MM.1S (cell line): ENCODE results near the gene DCP1B.

Experiments used
- DNase-seq: peaks from one replicate; pipeline ENCODE4 v3.0.0-alpha.2; 2015
- H2AFZ ChIP-seq: fragments of 300-600 bp; sonication (generic); 2 replicates; pipeline ENCODE4 v1.6.0; 2016; ENCODE audit warnings: antibody characterized with exemption, low read length
- H3F3A ChIP-seq: fragments of 300-600 bp; sonication (generic); 2 replicates; pipeline ENCODE4 v1.6.1; 2016; ENCODE audit warnings: mild to moderate bottlenecking, antibody characterized with exemption, low read length, moderate library complexity, mixed read lengths; ENCODE audit not compliant: insufficient read depth
- H3K27ac ChIP-seq: fragments of 300-600 bp; sonication (generic); 2 replicates; pipeline ENCODE4 v1.5.1; 2016; ENCODE audit warnings: mild to moderate bottlenecking, low read length
- H3K27me3 ChIP-seq: fragments of 300-600 bp; sonication (generic); replicated peaks from 2 replicates; pipeline ENCODE4 v1.6.0; 2016; ENCODE audit warnings: low read length; ENCODE audit not compliant: insufficient read depth
- H3K36me3 ChIP-seq: fragments of 300-600 bp; sonication (generic); replicated peaks from 2 replicates; pipeline ENCODE4 v1.6.1; 2016; ENCODE audit warnings: mild to moderate bottlenecking, low read length, mixed read lengths; ENCODE audit not compliant: insufficient read depth
- H3K4me1 ChIP-seq: fragments of 300-600 bp; sonication (generic); 2 replicates; pipeline ENCODE4 v1.6.1; 2016; ENCODE audit warnings: low read length, mixed read lengths
- H3K4me2 ChIP-seq: fragments of 300-600 bp; sonication (generic); 2 replicates; pipeline ENCODE4 v1.6.0; 2016; ENCODE audit warnings: low read depth, low read length
- H3K4me3 ChIP-seq: fragments of 300-600 bp; sonication (generic); 2 replicates; pipeline ENCODE4 v1.5.1; 2016; ENCODE audit warnings: low read length, mixed read lengths
- H3K79me2 ChIP-seq: fragments of 300-600 bp; sonication (generic); 2 replicates; pipeline ENCODE4 v1.6.1; 2016; ENCODE audit warnings: mixed run types, low read length, mixed read lengths
- H3K9ac ChIP-seq: fragments of 300-600 bp; sonication (generic); 2 replicates; pipeline ENCODE4 v1.6.1; 2016; ENCODE audit warnings: low read length, mixed read lengths
- H3K9me2 ChIP-seq: fragments of 300-600 bp; sonication (generic); replicated peaks from 2 replicates; pipeline ENCODE4 v1.6.1; 2016; ENCODE audit warnings: mild to moderate bottlenecking, low read length, mixed read lengths; ENCODE audit not compliant: insufficient read depth
- H3K9me3 ChIP-seq: fragments of 300-600 bp; sonication (generic); replicated peaks from 2 replicates; pipeline ENCODE4 v1.6.1; 2016; ENCODE audit warnings: mild to moderate bottlenecking, low read length, mixed read lengths; ENCODE audit not compliant: insufficient read depth
- H4K20me1 ChIP-seq: fragments of 300-600 bp; sonication (generic); 2 replicates; pipeline ENCODE4 v1.6.1; 2016; ENCODE audit warnings: mild to moderate bottlenecking, low read length, moderate library complexity, mixed read lengths; ENCODE audit not compliant: insufficient read depth
- CTCF ChIP-seq: fragments of 300-600 bp; sonication (generic); IDR thresholded peaks from 2 replicates; pipeline ENCODE4 v1.5.1; 2016; ENCODE audit warnings: antibody characterized with exemption, low read length, mixed read lengths
- EZH2 ChIP-seq: fragments of 300-600 bp; sonication (generic); optimal IDR thresholded peaks from 2 replicates; pipeline ENCODE3; 2017; ENCODE audit warnings: low read depth, mild to moderate bottlenecking, antibody characterized with exemption, low read length, mixed read lengths
- EZH2phosphoT487 ChIP-seq: fragments of 300-600 bp; sonication (generic); IDR thresholded peaks from 2 replicates; pipeline ENCODE4 v1.6.1; 2018; ENCODE audit warnings: antibody characterized with exemption, low read length

DCP1B gene

GRCh38 chr12:2039034-2039433, 34.8 kb upstream of the DCP1B start:
- no peaks in the 10 kb centered on the region for H3F3A ChIP-seq
- H4K20me1 ChIP-seq, result no peaks in the 10 kb centered on the region
- H2AFZ ChIP-seq, result no peak overlapping the region
- no peaks in the 10 kb centered on the region for H3K27me3 ChIP-seq
- no peaks in the 10 kb centered on the region for H3K9me2 ChIP-seq
- H3K9me3 ChIP-seq, result no peaks in the 10 kb centered on the region
- H3K9ac ChIP-seq, result no peak overlapping the region
- DNase-seq, result no peak
- H3K36me3 ChIP-seq, result no peaks in the 10 kb centered on the region
- H3K79me2 ChIP-seq, result no peaks in the 10 kb centered on the region
- H3K4me2 ChIP-seq, result no peak overlapping the region
- no peak for TF ChIP-seq EZH2
- TF ChIP-seq CTCF, result no peak
- TF ChIP-seq EZH2phosphoT487, result no peak
- no peak overlapping the region for H3K4me3 ChIP-seq
- H3K27ac ChIP-seq, result no peak overlapping the region
- H3K4me1 ChIP-seq, result 0 out of 2 replicates have a peak, but pooled peaks cover 4% of the 10 kb centered on the region

- Histone ChIP-seq H3K27me3 (no peaks in the 10 kb centered on the region), H3K9me3 (no peaks in the 10 kb centered on the region), H3K79me2 (no peaks in the 10 kb centered on the region), H3K36me3 (no peaks in the 10 kb centered on the region), H3K9me2 (no peaks in the 10 kb centered on the region), H3K9ac (no peak overlapping the region), H3K4me1 (0 out of 2 replicates have a peak, but pooled peaks cover 4% of the 10 kb centered on the region), H2AFZ (peak overlapping the region; percentile 95), H4K20me1 (no peaks in the 10 kb centered on the region), H3K4me2 (peak overlapping the region; percentile 97), H3F3A (no peaks in the 10 kb centered on the region), H3K4me3 (peak overlapping the region; percentile 60), H3K27ac (no peak overlapping the region)
- TF ChIP-seq CTCF (no peak), EZH2phosphoT487 (no peak), EZH2 (no peak)
- DNase-seq, result no peak
Measured at GRCh38 chr12:2035431-2036055, 31.3 kb upstream of the DCP1B start.

GRCh38 chr12:2034633-2035430, 30.6 kb upstream of the DCP1B start:
- TF ChIP-seq EZH2phosphoT487 (no peak), CTCF (peak; percentile 89)
- Histone ChIP-seq H4K20me1 (no peaks in the 10 kb centered on the region), H3K79me2 (no peaks in the 10 kb centered on the region), H3K27ac (no peak overlapping the region), H3K27me3 (no peaks in the 10 kb centered on the region), H3K9me3 (no peaks in the 10 kb centered on the region), H3F3A (no peaks in the 10 kb centered on the region), H3K36me3 (no peaks in the 10 kb centered on the region), H2AFZ (peak overlapping the region; percentile 95), H3K4me2 (peak overlapping the region; percentile 97), H3K4me3 (peak overlapping the region; percentile 60), H3K9ac (no peak overlapping the region), H3K4me1 (0 out of 2 replicates have a peak, but pooled peaks cover 4% of the 10 kb centered on the region), H3K9me2 (no peaks in the 10 kb centered on the region)
- DNase-seq, result peak; percentile 91
